B cell (primary cell): ENCODE results near the gene MSGN1. TPM values are rescaled to one million over a fixed set of nuclear protein-coding genes. Genes with fewer than 3 reads are reported as not detected.
A peak's percentile ranks its signal among the peaks of the same experiment; 100 is the strongest.

Experiments used
- ATAC-seq: fragments of 200-7000 bp; cut with Tn5 transposase; one replicate; pipeline ENCODE4 v1.10.0; 2021; ENCODE audit warnings: low read depth, mild to moderate bottlenecking, moderate number of reproducible peaks, moderate library complexity
- CTCF ChIA-PET: fragments of 350-600 bp; sonication (Branson Sonifier 250); formaldehyde crosslinking; loops from one replicate; lab custom pipeline; 2021; ENCODE audit warnings: antibody characterized with exemption, inconsistent platforms; lab: Charles Lee
- POLR2A ChIA-PET: fragments of 350-600 bp; sonication (Branson Sonifier 250); formaldehyde crosslinking; loops from one replicate; lab custom pipeline; 2021; ENCODE audit warnings: antibody characterized with exemption; lab: Charles Lee
- DNase-seq: peaks from one replicate; pipeline ENCODE4 v3.0.0; 2013
- H2AFZ ChIP-seq: 2 replicates; pipeline ENCODE4 v1.6.1; 2012; ENCODE audit warnings: mild to moderate bottlenecking, low read depth, low read length; ENCODE audit not compliant: insufficient read depth, poor library complexity, severe bottlenecking
- H3K27ac ChIP-seq, 2 donors: 1 replicate in 1 of 2; 2 replicates in 1 of 2; pipeline ENCODE4 v1.5.1; 2012 to 2013; ENCODE audit warnings: low read length in 2 of 2, mild to moderate bottlenecking in 2 of 2, moderate library complexity in 1 of 2
- H3K27me3 ChIP-seq, 4 experiments: fragments of 200-600 bp in 1 of 4; sonication (generic) in 1 of 4; replicated peaks in 1 of 4; 1 replicate in 2 of 4; 2 replicates in 2 of 4; pipeline versions ENCODE4 v1.6.1 to v1.7.0; 2013 to 2016; ENCODE audit warnings: low read length in 3 of 4, mild to moderate bottlenecking in 2 of 4, mixed read lengths in 1 of 4, moderate library complexity in 1 of 4; ENCODE audit not compliant: insufficient read depth in 4 of 4, control insufficient read depth in 3 of 4; ENCODE audit errors: control extremely low read depth in 1 of 4
- H3K36me3 ChIP-seq, 2 experiments: replicated peaks in 1 of 2; 1 replicate in 1 of 2; 2 replicates in 1 of 2; pipeline versions ENCODE4 v1.6.1 to v1.7.1; 2013; ENCODE audit warnings: low read length in 1 of 2; ENCODE audit not compliant: insufficient read depth in 2 of 2, control insufficient read depth in 1 of 2; ENCODE audit errors: control extremely low read depth in 1 of 2, extremely low read depth in 1 of 2
- H3K4me1 ChIP-seq, 2 donors: fragments of 200-600 bp in 1 of 2; sonication (generic) in 1 of 2; 1 replicate in 1 of 2; 2 replicates in 1 of 2; pipeline versions ENCODE4 v1.5.1 to v1.6.1; 2013 to 2017; ENCODE audit warnings: low read length in 2 of 2; ENCODE audit not compliant: control insufficient read depth in 2 of 2, insufficient read depth in 2 of 2
- H3K4me2 ChIP-seq: replicated peaks from 2 replicates; pipeline ENCODE3; 2012; ENCODE audit warnings: mild to moderate bottlenecking, low read depth, low read length; ENCODE audit not compliant: poor library complexity, severe bottlenecking
- H3K4me3 ChIP-seq, 5 experiments: fragments of 200-600 bp in 1 of 5; sonication (generic) in 1 of 5; 1 replicate in 3 of 5; 2 replicates in 2 of 5; pipeline versions ENCODE4 v1.5.1 to v1.7.0; 2011 to 2016; ENCODE audit warnings: low read length in 4 of 5, mild to moderate bottlenecking in 4 of 5, low read depth in 2 of 5, control low read depth in 1 of 5, moderate library complexity in 1 of 5; ENCODE audit not compliant: insufficient read depth in 1 of 5; ENCODE audit errors: control extremely low read depth in 1 of 5, extremely low read depth in 1 of 5
- H3K79me2 ChIP-seq: fragments of 200-600 bp; sonication (generic); one replicate; pipeline ENCODE4 v1.6.0; 2016; ENCODE audit warnings: low read length; ENCODE audit not compliant: control insufficient read depth, insufficient read depth
- H3K9ac ChIP-seq: fragments of 200-600 bp; sonication (generic); 2 replicates; pipeline ENCODE4 v1.6.1; 2017; ENCODE audit warnings: mild to moderate bottlenecking, low read length, moderate library complexity
- H3K9me3 ChIP-seq, 3 donors: one replicate each; pipeline versions ENCODE4 v1.6.1 to v1.7.1; 2013; ENCODE audit warnings: low read length in 2 of 3; ENCODE audit not compliant: control insufficient read depth in 2 of 3, insufficient read depth in 1 of 3; ENCODE audit errors: control extremely low read depth in 1 of 3
- H4K20me1 ChIP-seq: 2 replicates; pipeline ENCODE4 v1.6.0; 2012; ENCODE audit warnings: mild to moderate bottlenecking, low read length; ENCODE audit not compliant: insufficient read depth, control insufficient read depth, poor library complexity, severe bottlenecking
- H3K27ac Mint-ChIP-seq: one replicate; pipeline ENCODE4 v1.8.0; 2021; ENCODE audit warnings: mixed read lengths
- H3K27me3 Mint-ChIP-seq: one replicate; pipeline ENCODE4 v1.8.0; 2021; ENCODE audit warnings: mixed read lengths
- H3K4me1 Mint-ChIP-seq: one replicate; pipeline ENCODE4 v1.8.0; 2021; ENCODE audit warnings: mixed read lengths
- H3K4me3 Mint-ChIP-seq: one replicate; pipeline ENCODE4 v1.8.0; 2021; ENCODE audit warnings: mixed read lengths
- H3K9me3 Mint-ChIP-seq: one replicate; pipeline ENCODE4 v1.8.0; 2022; ENCODE audit warnings: mixed read lengths; ENCODE audit not compliant: insufficient read depth
- CTCF ChIP-seq: fragments of 200-600 bp; IDR thresholded peaks from one replicate; pipeline ENCODE4 v1.8.0; 2022; ENCODE audit warnings: antibody characterized with exemption, mild to moderate bottlenecking
- EZH2 ChIP-seq: IDR thresholded peaks from 2 replicates; pipeline ENCODE4 v1.6.1; 2012; ENCODE audit warnings: borderline replicate concordance, low read depth, mild to moderate bottlenecking, moderate library complexity, low read length; ENCODE audit not compliant: insufficient read depth, poor library complexity, severe bottlenecking
- WGBS: methylation state at CpG from one replicate; pipeline ENCODE4 v1.1.5; 2013; ENCODE audit warnings: missing lambda C conversion rate; ENCODE audit not compliant: insufficient coverage; 5-methylcytosine and 5-hydroxymethylcytosine counted together
- intact Hi-C: fragments of 100-400 bp; cut with micrococcal nuclease; formaldehyde crosslinking; loops from one replicate; pipeline ENCODE4 v1.10.0; 2022
- polyA plus RNA-seq: library from polyadenylated mRNA; depleted of rRNA; stranded (reverse); fragments of >200 nt; gene quantifications from 2 replicates; pipeline ENCODE4 v1.2.3, GENCODE V29; 2012
- total RNA-seq, 2 donors: library from RNA; stranded (reverse); fragments of 120-200 nt in 1 of 2; gene quantifications; 1 replicate in 1 of 2; 2 replicates in 1 of 2; pipeline versions ENCODE4 v1.2.3 to v1.2.4, GENCODE V29; 2013 to 2022

MSGN1 gene
- total and polyA plus RNA-seq, 2 donors (not counting 1 experiment from before 2014, with no cell fraction given), result not detected

GRCh38 chr2:17821535-17822444 lies 5.5 kb downstream of the MSGN1 start:
- Mint-ChIP-seq H3K4me1 (peaks cover 66% of the 10 kb centered on the region), H3K27ac (peak overlapping the region; percentile 78), H3K27me3 (no peaks in the 10 kb centered on the region), H3K9me3 (no peaks in the 10 kb centered on the region), H3K4me3 (peak overlapping the region; percentile 72)
- H3K4me2 ChIP-seq, result peak overlapping the region; percentile 47
- H3K36me3 ChIP-seq, result no peaks in the 10 kb centered on the region
- TF ChIP-seq EZH2 (no peak), CTCF (no peak)
- no peaks in the 10 kb centered on the region for H3K27me3 ChIP-seq
- H3K79me2 ChIP-seq, result no peaks in the 10 kb centered on the region
- ChIA-PET CTCF (interaction anchor here (0.9 to 4.8 kb wide), 5 partner anchors 9 to 102 kb away, joined by 3 to 23 read pairs (median 11); no protein-coding TSS in a partner anchor), POLR2A (interaction anchor here (1.7 to 1.8 kb wide), 3 partner anchors 8 to 68 kb away, joined by 5 to 11 read pairs (median 7); partner anchors contain the start of genes GEN1 and SMC6)
- peaks cover 46 to 49% of the 10 kb centered on the region in 2 donors for H3K4me1 ChIP-seq
- WGBS, result 44% methylated on average over 3 of the region's 7 CpGs
- H2AFZ ChIP-seq, result peak overlapping the region; percentile 61
- intact Hi-C loops, result loop anchor here (2.0 to 5.0 kb wide), 2 partner anchors 17 to 34 kb away; no protein-coding TSS in a partner anchor
- H4K20me1 ChIP-seq, result no peaks in the 10 kb centered on the region
- H3K4me3 ChIP-seq, result peak overlapping the region in 1 of 5 experiments; percentile 11
- peak overlapping the region; percentile 63 to 79 for H3K27ac ChIP-seq
- peak overlapping the region; percentile 25 for H3K9ac ChIP-seq
- no peak for ATAC-seq
- no peak for DNase-seq
- peaks cover 0 to 2% (median 0%) of the 10 kb centered on the region in 3 donors for H3K9me3 ChIP-seq
